Endothelial cell of umbilical vein (primary cell): Measurements from ENCODE around the gene CRY2. TPM values are rescaled to one million over a fixed set of nuclear protein-coding genes. Genes with fewer than 3 reads are reported as not detected.

Experiments
- BruUV-seq: library from RNA; stranded (reverse); fragments of 400-500 nt; replicated peaks from 2 replicates; lab custom pipeline; 2021; lab: Mats Ljungman, UMichigan
- CTCF ChIA-PET: fragments of 300-600, 350-600 bp; sonication (Branson Sonifier 250); formaldehyde crosslinking; loops from one replicate; lab custom pipeline; 2021; ENCODE audit warnings: antibody characterized with exemption, inconsistent platforms; lab: Charles Lee
- POLR2A ChIA-PET: fragments of 300-600, 350-600 bp; sonication (Branson Sonifier 250); formaldehyde crosslinking; loops from one replicate; lab custom pipeline; 2021; ENCODE audit warnings: antibody characterized with exemption, inconsistent platforms; lab: Charles Lee
- DNase-seq: peaks from one replicate; pipeline ENCODE4 v3.0.0-alpha.2; 2011; ENCODE audit warnings: low read depth, low spot score
- FAIRE-seq: peaks from 2 replicates; lab custom pipeline; 2011; peaks lifted over from hg19 to GRCh38; lab: Jason Lieb, UNC
- H2AFZ ChIP-seq: 2 replicates; pipeline ENCODE4 v1.6.0; 2012; ENCODE audit warnings: low read depth, low read length, control low read depth, inconsistent platforms
- H3K27ac ChIP-seq: 2 replicates; pipeline ENCODE4 v1.5.1; 2011; ENCODE audit warnings: low read depth, mild to moderate bottlenecking, control low read depth, low read length, moderate library complexity; ENCODE audit not compliant: insufficient read depth
- H3K27me3 ChIP-seq, 2 experiments: 2 replicates each; pipeline versions ENCODE4 v1.6.0 to v1.6.1; 2011; ENCODE audit warnings: low read length in 2 of 2, mixed read lengths in 1 of 2; ENCODE audit not compliant: control insufficient read depth in 2 of 2, insufficient read depth in 2 of 2
- H3K36me3 ChIP-seq, 2 experiments: 2 replicates in 1 of 2; 3 replicates in 1 of 2; pipeline ENCODE4 v1.5.1; 2011; ENCODE audit warnings: low read length in 2 of 2, mild to moderate bottlenecking in 1 of 2, moderate library complexity in 1 of 2; ENCODE audit not compliant: control insufficient read depth in 2 of 2, insufficient read depth in 2 of 2; ENCODE audit errors: extremely low read depth in 1 of 2
- H3K4me1 ChIP-seq: 3 replicates; pipeline ENCODE4 v1.5.1; 2011; ENCODE audit warnings: mild to moderate bottlenecking, low read length; ENCODE audit not compliant: control insufficient read depth, insufficient read depth; ENCODE audit errors: extremely low read depth
- H3K4me2 ChIP-seq: 2 replicates; pipeline ENCODE4 v1.6.1; 2011; ENCODE audit warnings: low read length, control low read depth, mixed read lengths; ENCODE audit not compliant: insufficient read depth
- H3K4me3 ChIP-seq, 3 experiments: fragments of 200-600 bp in 1 of 3; sonication (generic), shearing (Covaris generic) in 1 of 3; replicated peaks in 1 of 3; 2 replicates each; pipeline ENCODE4 v1.5.1; 2011 to 2016; ENCODE audit warnings: control low read depth in 3 of 3, low read length in 3 of 3, mild to moderate bottlenecking in 2 of 3, inconsistent platforms in 1 of 3, low read depth in 1 of 3, moderate library complexity in 1 of 3; ENCODE audit not compliant: insufficient read depth in 1 of 3
- H3K79me2 ChIP-seq: 2 replicates; pipeline ENCODE4 v1.6.0; 2012; ENCODE audit warnings: low read length, inconsistent platforms; ENCODE audit not compliant: control insufficient read depth, insufficient read depth
- H3K9ac ChIP-seq: replicated peaks from 2 replicates; pipeline ENCODE3; 2011; ENCODE audit warnings: low read length, control low read depth; ENCODE audit not compliant: insufficient read depth; ENCODE audit errors: extremely low read depth
- H3K9me1 ChIP-seq: replicated peaks from 3 replicates; pipeline ENCODE4 v1.6.0; 2011; ENCODE audit warnings: mild to moderate bottlenecking, low read length; ENCODE audit not compliant: control insufficient read depth, insufficient read depth; ENCODE audit errors: extremely low read depth
- H3K9me3 ChIP-seq: replicated peaks from 2 replicates; pipeline ENCODE4 v1.5.1; 2012; ENCODE audit warnings: low read length, inconsistent platforms; ENCODE audit not compliant: control insufficient read depth, insufficient read depth
- H4K20me1 ChIP-seq: replicated peaks from 2 replicates; pipeline ENCODE3; 2011; ENCODE audit warnings: mild to moderate bottlenecking, low read length; ENCODE audit not compliant: control insufficient read depth, insufficient read depth; ENCODE audit errors: extremely low read depth
- CTCF ChIP-seq, 2 donors: IDR thresholded peaks; 1 replicate in 1 of 2; 2 replicates in 1 of 2; pipeline ENCODE4 v1.5.1; 2011; ENCODE audit warnings: low read length in 2 of 2, mild to moderate bottlenecking in 2 of 2, moderate library complexity in 2 of 2, control low read depth in 1 of 2, inconsistent platforms in 1 of 2, low read depth in 1 of 2; ENCODE audit not compliant: insufficient read depth in 1 of 2; ENCODE audit errors: extremely low read depth in 1 of 2
- EZH2 ChIP-seq: IDR thresholded peaks from 2 replicates; pipeline ENCODE4 v1.6.1; 2012; ENCODE audit warnings: borderline replicate concordance, low read depth, mild to moderate bottlenecking, moderate library complexity, low read length, inconsistent platforms; ENCODE audit not compliant: severe bottlenecking
- FOS ChIP-seq: IDR thresholded peaks from 2 replicates; pipeline ENCODE4 v1.6.1; 2011; ENCODE audit warnings: mild to moderate bottlenecking, low read length, moderate library complexity, borderline replicate concordance; ENCODE audit not compliant: insufficient read depth
- GATA2 ChIP-seq: IDR thresholded peaks from 2 replicates; pipeline ENCODE4 v1.7.0; 2011; ENCODE audit warnings: low read depth, mild to moderate bottlenecking, moderate library complexity, mixed read lengths, low read length; ENCODE audit not compliant: insufficient read length, insufficient read depth
- JUN ChIP-seq: IDR thresholded peaks from 2 replicates; pipeline ENCODE4 v1.6.1; 2011; ENCODE audit warnings: borderline replicate concordance, low read depth; ENCODE audit not compliant: insufficient read length, insufficient read depth
- MAX ChIP-seq: IDR thresholded peaks from 2 replicates; pipeline ENCODE4 v1.6.1; 2011; ENCODE audit not compliant: insufficient read depth, insufficient read length
- MYC ChIP-seq: IDR thresholded peaks from one replicate; pipeline ENCODE4 v1.6.1; 2011; ENCODE audit warnings: mild to moderate bottlenecking, low read depth, low read length
- POLR2A ChIP-seq: IDR thresholded peaks from 2 replicates; pipeline ENCODE4 v1.6.1; 2012; ENCODE audit warnings: low read depth, mild to moderate bottlenecking, control low read depth, low read length
- POLR2AphosphoS5 ChIP-seq: IDR thresholded peaks from 2 replicates; pipeline ENCODE4 v1.6.1; 2012; ENCODE audit warnings: low read depth, mild to moderate bottlenecking, control low read depth, low read length, moderate library complexity; ENCODE audit not compliant: insufficient read depth
- dilution Hi-C: fragments of 300-500 bp; cut with MboI; formaldehyde crosslinking; loops from one replicate; pipeline ENCODE4 v1.15.0; 2019; ENCODE audit warnings: low sequenced_read_pairs; ENCODE audit not compliant: extremely low pct_ligation_motif_present
- intact Hi-C: fragments of 100-400 bp; cut with micrococcal nuclease; formaldehyde crosslinking; loops from one replicate; pipeline ENCODE4 v1.10.0; 2022
- polyA plus RNA-seq, 4 experiments: library from polyadenylated mRNA; depleted of rRNA in 3 of 4; stranded (reverse) in 3 of 4; unstranded in 1 of 4; fragments of >200 nt; gene quantifications; 2 replicates each; pipeline versions ENCODE4 v1.2.1 to v1.2.3, GENCODE V29; 2011 to 2012; ENCODE audit warnings: missing spikeins in 1 of 4
- total RNA-seq: library from RNA; stranded (reverse); gene quantifications from 2 replicates; pipeline ENCODE4 v1.2.3, GENCODE V29; 2021

CRY2 gene
- total and polyA plus RNA-seq, 2 donors (not counting 3 experiments of a cell fraction or from before 2014, with no cell fraction given) = 7.7 to 11.7 TPM

GRCh38 chr11:45928535-45929215 lies 81.4 kb downstream of the CRY2 start:
- Histone ChIP-seq H4K20me1 (no peaks in the 10 kb centered on the region), H3K4me2 (no peak overlapping the region), H3K79me2 (no peaks in the 10 kb centered on the region), H3K9me3 (no peaks in the 10 kb centered on the region), H3K4me1 (no peaks in the 10 kb centered on the region), H3K36me3 (peaks cover 0 to 13% of the 10 kb centered on the region in 2 experiments), H3K27me3 (peaks cover 4 to 8% of the 10 kb centered on the region in 2 experiments), H3K27ac (no peak overlapping the region), H3K9ac (no peak overlapping the region), H2AFZ (no peak overlapping the region), H3K4me3 (no peak overlapping the region), H3K9me1 (no peaks in the 10 kb centered on the region)
- BruUV-seq = no TSS peak
- CTCF ChIA-PET = no interaction called here
- no peak for FAIRE-seq
- POLR2A ChIA-PET = interaction anchor here (0.6 kb wide), 1 partner anchor 84 kb away, joined by 6 read pairs; no protein-coding TSS in a partner anchor
- dilution Hi-C loops (no loop called here), intact Hi-C loops (no loop called here)
- TF ChIP-seq FOS (no peak), MYC (no peak), JUN (no peak), POLR2A (no peak), MAX (no peak), EZH2 (no peak), CTCF (IDR thresholded peaks at IDR 0.05; ENCODE audit: extremely low read depth in 1 of 2, insufficient read depth in 1 of 2, low read depth in 1 of 2, low read length in 2 of 2) (no peak), GATA2 (no peak), POLR2AphosphoS5 (no peak)
- DNase-seq = no peak
